MM.1S (cell line): ENCODE measurements around the gene CLASP1.
"Not testable (repeated sequence)": the region's sequence is repeated elsewhere in the genome, so short reads cannot be mapped to it uniquely, and the experiment has no call there.

Source experiments
- DNase-seq: peaks from one replicate; pipeline ENCODE4 v3.0.0-alpha.2; 2015
- H2AFZ ChIP-seq: fragments of 300-600 bp; sonication (generic); 2 replicates; pipeline ENCODE4 v1.6.0; 2016; ENCODE audit warnings: antibody characterized with exemption, low read length
- H3F3A ChIP-seq: fragments of 300-600 bp; sonication (generic); 2 replicates; pipeline ENCODE4 v1.6.1; 2016; ENCODE audit warnings: mild to moderate bottlenecking, antibody characterized with exemption, low read length, moderate library complexity, mixed read lengths; ENCODE audit not compliant: insufficient read depth
- H3K27ac ChIP-seq: fragments of 300-600 bp; sonication (generic); 2 replicates; pipeline ENCODE4 v1.5.1; 2016; ENCODE audit warnings: mild to moderate bottlenecking, low read length
- H3K27me3 ChIP-seq: fragments of 300-600 bp; sonication (generic); replicated peaks from 2 replicates; pipeline ENCODE4 v1.6.0; 2016; ENCODE audit warnings: low read length; ENCODE audit not compliant: insufficient read depth
- H3K36me3 ChIP-seq: fragments of 300-600 bp; sonication (generic); replicated peaks from 2 replicates; pipeline ENCODE4 v1.6.1; 2016; ENCODE audit warnings: mild to moderate bottlenecking, low read length, mixed read lengths; ENCODE audit not compliant: insufficient read depth
- H3K4me1 ChIP-seq: fragments of 300-600 bp; sonication (generic); 2 replicates; pipeline ENCODE4 v1.6.1; 2016; ENCODE audit warnings: low read length, mixed read lengths
- H3K4me2 ChIP-seq: fragments of 300-600 bp; sonication (generic); 2 replicates; pipeline ENCODE4 v1.6.0; 2016; ENCODE audit warnings: low read depth, low read length
- H3K4me3 ChIP-seq: fragments of 300-600 bp; sonication (generic); 2 replicates; pipeline ENCODE4 v1.5.1; 2016; ENCODE audit warnings: low read length, mixed read lengths
- H3K79me2 ChIP-seq: fragments of 300-600 bp; sonication (generic); 2 replicates; pipeline ENCODE4 v1.6.1; 2016; ENCODE audit warnings: mixed run types, low read length, mixed read lengths
- H3K9ac ChIP-seq: fragments of 300-600 bp; sonication (generic); 2 replicates; pipeline ENCODE4 v1.6.1; 2016; ENCODE audit warnings: low read length, mixed read lengths
- H3K9me2 ChIP-seq: fragments of 300-600 bp; sonication (generic); replicated peaks from 2 replicates; pipeline ENCODE4 v1.6.1; 2016; ENCODE audit warnings: mild to moderate bottlenecking, low read length, mixed read lengths; ENCODE audit not compliant: insufficient read depth
- H3K9me3 ChIP-seq: fragments of 300-600 bp; sonication (generic); replicated peaks from 2 replicates; pipeline ENCODE4 v1.6.1; 2016; ENCODE audit warnings: mild to moderate bottlenecking, low read length, mixed read lengths; ENCODE audit not compliant: insufficient read depth
- H4K20me1 ChIP-seq: fragments of 300-600 bp; sonication (generic); 2 replicates; pipeline ENCODE4 v1.6.1; 2016; ENCODE audit warnings: mild to moderate bottlenecking, low read length, moderate library complexity, mixed read lengths; ENCODE audit not compliant: insufficient read depth
- EZH2 ChIP-seq: fragments of 300-600 bp; sonication (generic); optimal IDR thresholded peaks from 2 replicates; pipeline ENCODE3; 2017; ENCODE audit warnings: low read depth, mild to moderate bottlenecking, antibody characterized with exemption, low read length, mixed read lengths
- EZH2phosphoT487 ChIP-seq: fragments of 300-600 bp; sonication (generic); IDR thresholded peaks from 2 replicates; pipeline ENCODE4 v1.6.1; 2018; ENCODE audit warnings: antibody characterized with exemption, low read length
- TF ChIP-seq, protein P1 (sequence below): fragments of 300-600 bp; sonication (generic); IDR thresholded peaks from 2 replicates; pipeline ENCODE4 v1.5.1; 2016; ENCODE audit warnings: antibody characterized with exemption, low read length, mixed read lengths

Gene CLASP1

DNA sequence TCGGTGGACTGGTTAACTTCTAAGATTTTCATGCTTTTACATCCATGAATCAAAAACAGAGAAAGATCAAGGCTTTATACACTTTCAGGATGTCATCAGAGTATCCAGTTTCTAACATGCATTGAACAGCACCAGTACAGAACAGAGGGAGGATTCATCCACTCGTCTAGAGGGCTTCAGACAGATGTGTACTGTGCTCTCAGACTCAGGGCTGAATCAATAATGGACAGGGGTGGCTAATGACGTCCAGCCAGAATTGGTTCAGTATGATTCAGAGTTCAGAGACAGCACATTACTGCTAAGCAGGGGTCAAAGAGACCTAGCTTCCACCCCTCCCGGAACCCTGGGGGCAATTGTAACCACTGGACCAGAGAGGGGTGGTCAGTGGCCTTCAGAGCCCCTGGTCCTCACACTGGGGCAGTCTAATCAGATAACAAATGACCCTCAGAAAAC is 81.3 kb downstream of the CLASP1 start:
- Histone ChIP-seq H3K4me3 (no peak overlapping the region), H3K4me1 (peaks cover 4% of the 10 kb centered on the region; the same call in 1 of the 2 replicates), H3K79me2 (peaks cover 79% of the 10 kb centered on the region), H3K4me2 (no peak overlapping the region), H3K36me3 (no peaks in the 10 kb centered on the region), H3K9me3 (no peaks in the 10 kb centered on the region), H3K9ac (no peak overlapping the region), H3F3A (no peaks in the 10 kb centered on the region), H3K9me2 (no peaks in the 10 kb centered on the region), H3K27me3 (no peaks in the 10 kb centered on the region), H3K27ac (no peak overlapping the region), H4K20me1 (no peaks in the 10 kb centered on the region), H2AFZ (no peak overlapping the region)
- TF ChIP-seq, protein P1, sequence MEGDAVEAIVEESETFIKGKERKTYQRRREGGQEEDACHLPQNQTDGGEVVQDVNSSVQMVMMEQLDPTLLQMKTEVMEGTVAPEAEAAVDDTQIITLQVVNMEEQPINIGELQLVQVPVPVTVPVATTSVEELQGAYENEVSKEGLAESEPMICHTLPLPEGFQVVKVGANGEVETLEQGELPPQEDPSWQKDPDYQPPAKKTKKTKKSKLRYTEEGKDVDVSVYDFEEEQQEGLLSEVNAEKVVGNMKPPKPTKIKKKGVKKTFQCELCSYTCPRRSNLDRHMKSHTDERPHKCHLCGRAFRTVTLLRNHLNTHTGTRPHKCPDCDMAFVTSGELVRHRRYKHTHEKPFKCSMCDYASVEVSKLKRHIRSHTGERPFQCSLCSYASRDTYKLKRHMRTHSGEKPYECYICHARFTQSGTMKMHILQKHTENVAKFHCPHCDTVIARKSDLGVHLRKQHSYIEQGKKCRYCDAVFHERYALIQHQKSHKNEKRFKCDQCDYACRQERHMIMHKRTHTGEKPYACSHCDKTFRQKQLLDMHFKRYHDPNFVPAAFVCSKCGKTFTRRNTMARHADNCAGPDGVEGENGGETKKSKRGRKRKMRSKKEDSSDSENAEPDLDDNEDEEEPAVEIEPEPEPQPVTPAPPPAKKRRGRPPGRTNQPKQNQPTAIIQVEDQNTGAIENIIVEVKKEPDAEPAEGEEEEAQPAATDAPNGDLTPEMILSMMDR, result no peak
- TF ChIP-seq EZH2phosphoT487, result no peak
- TF ChIP-seq EZH2, result no peak
- DNase-seq, result no peak

DNA sequence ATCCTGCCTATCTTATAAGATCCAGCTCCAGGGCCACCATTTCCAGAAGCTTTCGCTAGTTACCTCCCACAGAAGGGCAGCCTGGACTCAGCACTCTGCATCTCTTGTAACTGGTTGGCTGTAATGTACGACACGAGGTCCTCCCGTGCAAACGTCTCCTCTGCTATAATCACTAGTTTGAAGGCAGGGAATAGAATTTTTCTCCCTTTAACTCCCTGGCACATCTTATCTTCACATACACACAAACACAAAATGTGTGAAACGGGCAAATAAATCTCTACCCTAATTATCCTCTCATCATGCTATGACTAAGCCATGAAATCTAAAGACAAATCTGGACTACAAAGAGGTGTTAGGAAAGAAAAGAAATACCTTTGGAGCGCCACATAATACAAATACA is 81.8 kb downstream of the CLASP1 start:
- no peak overlapping the region for H3K4me2 ChIP-seq
- H3K79me2 ChIP-seq, result peaks cover 84% of the 10 kb centered on the region
- H3K36me3 ChIP-seq, result no peaks in the 10 kb centered on the region
- no peaks in the 10 kb centered on the region for H3K9me2 ChIP-seq
- no peak for DNase-seq
- TF ChIP-seq EZH2 (no peak), EZH2phosphoT487 (no peak)
- H3K9ac ChIP-seq, result no peak overlapping the region
- no peak overlapping the region for H3K4me3 ChIP-seq
- H4K20me1 ChIP-seq, result no peaks in the 10 kb centered on the region
- no peaks in the 10 kb centered on the region for H3K9me3 ChIP-seq
- H3K4me1 ChIP-seq, result peaks cover 4% of the 10 kb centered on the region; the same call in 1 of the 2 replicates
- H2AFZ ChIP-seq, result no peak overlapping the region
- H3K27me3 ChIP-seq, result no peaks in the 10 kb centered on the region
- H3K27ac ChIP-seq, result no peak overlapping the region
- no peaks in the 10 kb centered on the region for H3F3A ChIP-seq

DNA sequence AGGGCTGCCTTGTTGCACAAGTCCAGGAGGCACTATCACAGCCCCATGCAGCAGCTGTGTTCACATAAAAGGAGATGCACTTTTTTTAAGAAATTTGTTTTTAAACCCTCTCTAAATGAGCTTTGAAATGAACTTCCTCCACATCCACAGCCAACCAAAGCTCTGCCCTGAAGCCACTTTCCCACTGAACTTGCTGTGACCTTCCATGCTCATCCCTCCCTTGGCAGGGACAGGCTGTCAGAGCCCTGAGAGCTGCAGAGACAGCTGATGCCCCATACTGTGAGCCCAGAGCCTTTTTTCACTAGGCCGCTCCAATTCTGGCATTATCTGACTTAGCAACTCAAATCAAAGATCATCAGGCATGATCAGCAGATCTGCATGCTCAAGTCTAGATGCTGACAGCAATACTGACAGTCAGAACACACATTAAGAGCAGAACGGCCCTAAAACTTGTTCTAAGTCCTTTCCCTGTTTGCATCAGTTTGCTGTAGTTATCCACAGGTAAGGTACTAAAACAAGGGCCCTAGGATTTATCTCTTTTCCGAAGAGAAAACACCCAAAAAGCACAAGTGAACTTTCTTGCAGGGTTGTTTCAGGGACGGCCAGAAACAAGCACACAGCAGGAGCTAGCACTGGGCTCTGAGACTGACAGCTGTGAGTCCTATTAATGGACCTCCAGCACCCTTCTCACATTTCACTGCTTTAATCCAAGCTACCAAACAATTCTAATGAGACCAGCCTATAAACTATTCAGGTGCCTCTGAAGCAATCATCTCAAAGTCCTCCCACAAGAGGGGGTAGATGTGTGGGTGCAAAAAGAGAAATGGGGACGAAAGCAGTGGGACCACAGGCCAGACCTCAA is 83.6 kb downstream of the CLASP1 start:
- Histone ChIP-seq H3K27me3 (no peaks in the 10 kb centered on the region), H3K9ac (no peak overlapping the region), H3K9me2 (no peaks in the 10 kb centered on the region), H2AFZ (no peak overlapping the region), H3K4me3 (no peak overlapping the region), H3K79me2 (peaks cover 90% of the 10 kb centered on the region), H4K20me1 (0 out of 2 replicates have a peak, but pooled peaks cover 4% of the 10 kb centered on the region), H3K4me1 (peaks cover 4% of the 10 kb centered on the region; the same call in 1 of the 2 replicates), H3K4me2 (no peak overlapping the region), H3K9me3 (no peaks in the 10 kb centered on the region), H3K36me3 (no peaks in the 10 kb centered on the region), H3F3A (no peaks in the 10 kb centered on the region), H3K27ac (no peak overlapping the region)
- DNase-seq, result no peak
- no peak for TF ChIP-seq EZH2phosphoT487
- no peak for TF ChIP-seq EZH2
- TF ChIP-seq, protein P1, result no peak

DNA sequence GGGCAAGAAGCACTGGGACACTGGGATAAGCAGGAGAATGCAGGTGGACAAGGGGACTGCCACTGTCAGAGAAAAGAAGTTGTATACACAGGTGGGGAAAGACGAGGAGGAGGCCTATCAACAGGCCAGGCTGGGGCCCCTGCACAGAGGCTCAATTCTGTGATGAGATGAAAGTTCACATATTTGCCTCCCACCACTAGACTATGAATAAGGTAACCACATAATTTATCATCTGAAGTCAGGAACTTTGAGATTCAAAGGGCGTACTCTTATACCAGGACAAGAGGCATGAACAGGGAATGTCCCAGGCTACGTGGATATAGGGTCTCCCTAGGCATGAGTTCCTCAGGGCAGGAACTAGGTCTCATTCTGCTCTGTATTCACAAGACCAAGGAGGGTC is 84.4 kb downstream of the CLASP1 start:
- no peak overlapping the region for H3K27ac ChIP-seq
- H3K9me2 ChIP-seq, result no peaks in the 10 kb centered on the region
- DNase-seq, result no peak
- H3K36me3 ChIP-seq, result no peaks in the 10 kb centered on the region
- H3K4me3 ChIP-seq, result no peak overlapping the region
- H3K4me1 ChIP-seq, result peaks cover 4% of the 10 kb centered on the region; the same call in 1 of the 2 replicates
- H3K27me3 ChIP-seq, result no peaks in the 10 kb centered on the region
- H3K4me2 ChIP-seq, result no peak overlapping the region
- no peak for TF ChIP-seq EZH2
- no peak for TF ChIP-seq EZH2phosphoT487
- TF ChIP-seq, protein P1, result no peak
- H3K9ac ChIP-seq, result no peak overlapping the region
- H3K9me3 ChIP-seq, result no peaks in the 10 kb centered on the region
- H4K20me1 ChIP-seq, result 0 out of 2 replicates have a peak, but pooled peaks cover 4% of the 10 kb centered on the region
- H2AFZ ChIP-seq, result no peak overlapping the region
- no peaks in the 10 kb centered on the region for H3F3A ChIP-seq
- H3K79me2 ChIP-seq, result peaks cover 90% of the 10 kb centered on the region

DNA sequence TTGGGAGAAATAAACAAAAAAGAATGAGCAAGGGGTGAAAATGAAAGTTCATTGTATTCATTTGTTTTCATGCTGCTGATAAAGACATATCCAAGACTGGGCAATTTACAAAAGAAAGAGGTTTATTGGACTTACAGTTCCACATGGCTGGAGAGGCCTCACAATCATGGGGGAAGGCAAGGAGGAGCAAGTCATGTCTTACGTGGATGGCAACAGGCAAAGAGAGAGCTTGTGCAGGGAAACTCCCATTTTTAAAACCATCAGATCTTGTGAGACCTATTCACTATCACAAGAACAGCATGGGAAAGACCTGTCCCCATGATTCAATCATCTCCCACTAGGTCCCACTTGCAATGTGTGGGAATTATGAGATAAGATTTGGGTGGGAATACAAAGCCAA is 85.5 kb downstream of the CLASP1 start:
- H4K20me1 ChIP-seq, H3K27me3 ChIP-seq, H3K4me1 ChIP-seq, H3K36me3 ChIP-seq, H3K9me2 ChIP-seq, H2AFZ ChIP-seq, H3K4me2 ChIP-seq, H3K4me3 ChIP-seq, DNase-seq, H3K9ac ChIP-seq, H3F3A ChIP-seq, H3K9me3 ChIP-seq, H3K27ac ChIP-seq: not testable (repeated sequence)
- H3K79me2 ChIP-seq, result peaks cover 95% of the 10 kb centered on the region
